Right lobe of liver (tissue), 4 donors: ENCODE data around the gene EMC10.

Source experiments
- POLR2A ChIP-seq: fragments of 450-650 bp; IDR thresholded peaks from one replicate; pipeline ENCODE4 v1.6.1; 2017; ENCODE audit warnings: antibody characterized with exemption, mild to moderate bottlenecking
- TF ChIP-seq, protein P1 (sequence below), 4 donors: fragments of 200-600 bp in 3 of 4; fragments of 450-650 bp in 1 of 4; IDR thresholded peaks; one replicate each; pipeline versions ENCODE4 v1.5.1 to v1.8.0; 2016 to 2022; ENCODE audit warnings: antibody characterized with exemption in 4 of 4, mild to moderate bottlenecking in 2 of 4
- donor health status: DM: no; HTN: no; CAD: no.
- donor health status: DM: no; HTN: no; CAD: no.
- donor health status: DM: no; HTN: yes; CAD: no.

GRCh38 chr19:50513746-50514345, 37.5 kb downstream of the EMC10 start, which contains the start of gene ASPDH:
- peak; percentile 75 for TF ChIP-seq POLR2A
- TF ChIP-seq, protein P1, sequence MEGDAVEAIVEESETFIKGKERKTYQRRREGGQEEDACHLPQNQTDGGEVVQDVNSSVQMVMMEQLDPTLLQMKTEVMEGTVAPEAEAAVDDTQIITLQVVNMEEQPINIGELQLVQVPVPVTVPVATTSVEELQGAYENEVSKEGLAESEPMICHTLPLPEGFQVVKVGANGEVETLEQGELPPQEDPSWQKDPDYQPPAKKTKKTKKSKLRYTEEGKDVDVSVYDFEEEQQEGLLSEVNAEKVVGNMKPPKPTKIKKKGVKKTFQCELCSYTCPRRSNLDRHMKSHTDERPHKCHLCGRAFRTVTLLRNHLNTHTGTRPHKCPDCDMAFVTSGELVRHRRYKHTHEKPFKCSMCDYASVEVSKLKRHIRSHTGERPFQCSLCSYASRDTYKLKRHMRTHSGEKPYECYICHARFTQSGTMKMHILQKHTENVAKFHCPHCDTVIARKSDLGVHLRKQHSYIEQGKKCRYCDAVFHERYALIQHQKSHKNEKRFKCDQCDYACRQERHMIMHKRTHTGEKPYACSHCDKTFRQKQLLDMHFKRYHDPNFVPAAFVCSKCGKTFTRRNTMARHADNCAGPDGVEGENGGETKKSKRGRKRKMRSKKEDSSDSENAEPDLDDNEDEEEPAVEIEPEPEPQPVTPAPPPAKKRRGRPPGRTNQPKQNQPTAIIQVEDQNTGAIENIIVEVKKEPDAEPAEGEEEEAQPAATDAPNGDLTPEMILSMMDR (IDR thresholded peaks at IDR 0.05): no peak
